Vagina (tissue), 2 donors: ENCODE results near the gene ZIC1. TPM values are rescaled to one million over a fixed set of nuclear protein-coding genes. Genes with fewer than 3 reads are reported as not detected.

ENCODE experiments used
- DNase-seq, 2 donors: peaks; one replicate each; pipeline ENCODE4 v3.0.0-alpha.2; 2017; ENCODE audit errors: extremely low spot score in 2 of 2
- H3K27ac ChIP-seq: fragments of 200-600 bp; sonication (generic); one replicate; pipeline ENCODE4 v1.5.1; 2019
- H3K27me3 ChIP-seq: fragments of 200-600 bp; sonication (generic); one replicate; pipeline ENCODE4 v1.5.1; 2019
- H3K36me3 ChIP-seq, 2 donors: fragments of 200-600 bp; sonication (generic); one replicate each; pipeline ENCODE4 v1.5.1; 2017 to 2019
- H3K4me1 ChIP-seq: fragments of 200-600 bp; sonication (generic); one replicate; pipeline ENCODE4 v1.5.1; 2019
- H3K4me3 ChIP-seq, 2 donors: fragments of 200-600 bp; sonication (generic); 1 replicate in 1 of 2; 2 replicates in 1 of 2; pipeline ENCODE4 v1.5.1; 2016 to 2019
- H3K9me3 ChIP-seq: fragments of 200-600 bp; sonication (generic); one replicate; pipeline ENCODE4 v1.5.1; 2019
- POLR2A ChIP-seq, 2 donors: fragments of 450-650 bp; IDR thresholded peaks; one replicate each; pipeline ENCODE4 v1.6.1; 2017; ENCODE audit warnings: antibody characterized with exemption in 2 of 2, mild to moderate bottlenecking in 2 of 2, moderate library complexity in 2 of 2
- POLR2AphosphoS5 ChIP-seq, 2 donors: sonication (generic); formaldehyde crosslinking; IDR thresholded peaks; one replicate each; pipeline ENCODE4 v1.9.0; 2017; ENCODE audit warnings: antibody characterized with exemption in 2 of 2, mild to moderate bottlenecking in 2 of 2, low read depth in 1 of 2; ENCODE audit not compliant: insufficient read depth in 1 of 2
- intact Hi-C: fragments of 100-400 bp; cut with DNase I; formaldehyde crosslinking; loops from one replicate; pipeline ENCODE4 v1.15.1; 2023
- total RNA-seq: library from RNA; depleted of rRNA; stranded (reverse); fragments of >200 nt; gene quantifications from one replicate; pipeline ENCODE4 v1.2.3, GENCODE V29; 2016
- TF ChIP-seq, protein P1 (sequence below), 3 experiments: fragments of 450-650 bp in 2 of 3; fragments of 200-600 bp in 1 of 3; sonication (generic) in 1 of 3; IDR thresholded peaks; one replicate each; pipeline ENCODE4 v1.5.1; 2017 to 2019; ENCODE audit warnings: antibody characterized with exemption in 3 of 3, mild to moderate bottlenecking in 2 of 3, moderate library complexity in 2 of 3

The ZIC1 gene
- total RNA-seq, 1 donor from 2014 or later, result not detected

DNA sequence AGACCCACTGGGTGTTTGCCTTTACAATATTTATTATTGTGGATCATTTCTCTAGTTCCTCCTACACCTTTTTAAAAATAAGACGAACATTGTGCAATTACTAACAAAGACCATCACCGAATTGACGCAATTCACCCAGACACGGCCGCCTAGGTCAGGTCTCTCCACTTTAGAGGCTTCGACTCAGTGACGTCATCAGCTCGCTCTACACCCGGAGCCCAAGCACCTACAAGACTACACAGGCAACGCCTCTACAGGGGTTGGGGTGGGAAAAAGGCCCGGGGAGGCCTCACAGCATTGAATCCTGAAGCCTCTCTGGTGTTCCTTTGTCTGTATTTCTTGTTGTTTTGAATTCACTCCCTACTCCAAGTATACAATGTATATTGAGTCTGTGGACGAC is 19.4 kb upstream of the ZIC1 start:
- no peaks in the 10 kb centered on the region for H3K9me3 ChIP-seq
- H3K27me3 ChIP-seq, result peaks cover 39% of the 10 kb centered on the region
- TF ChIP-seq POLR2AphosphoS5 (IDR thresholded peaks at IDR 0.05; ENCODE audit: insufficient read depth in 1 of 2, low read depth in 1 of 2) (no peak), POLR2A (IDR thresholded peaks at IDR 0.05) (no peak)
- TF ChIP-seq, protein P1, sequence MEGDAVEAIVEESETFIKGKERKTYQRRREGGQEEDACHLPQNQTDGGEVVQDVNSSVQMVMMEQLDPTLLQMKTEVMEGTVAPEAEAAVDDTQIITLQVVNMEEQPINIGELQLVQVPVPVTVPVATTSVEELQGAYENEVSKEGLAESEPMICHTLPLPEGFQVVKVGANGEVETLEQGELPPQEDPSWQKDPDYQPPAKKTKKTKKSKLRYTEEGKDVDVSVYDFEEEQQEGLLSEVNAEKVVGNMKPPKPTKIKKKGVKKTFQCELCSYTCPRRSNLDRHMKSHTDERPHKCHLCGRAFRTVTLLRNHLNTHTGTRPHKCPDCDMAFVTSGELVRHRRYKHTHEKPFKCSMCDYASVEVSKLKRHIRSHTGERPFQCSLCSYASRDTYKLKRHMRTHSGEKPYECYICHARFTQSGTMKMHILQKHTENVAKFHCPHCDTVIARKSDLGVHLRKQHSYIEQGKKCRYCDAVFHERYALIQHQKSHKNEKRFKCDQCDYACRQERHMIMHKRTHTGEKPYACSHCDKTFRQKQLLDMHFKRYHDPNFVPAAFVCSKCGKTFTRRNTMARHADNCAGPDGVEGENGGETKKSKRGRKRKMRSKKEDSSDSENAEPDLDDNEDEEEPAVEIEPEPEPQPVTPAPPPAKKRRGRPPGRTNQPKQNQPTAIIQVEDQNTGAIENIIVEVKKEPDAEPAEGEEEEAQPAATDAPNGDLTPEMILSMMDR (IDR thresholded peaks at IDR 0.05), result no peak
- peaks cover 21% of the 10 kb centered on the region for H3K4me1 ChIP-seq
- no peak overlapping the region for H3K27ac ChIP-seq
- intact Hi-C loops, result no loop called here
- H3K4me3 ChIP-seq, result no peak overlapping the region
- no peak for DNase-seq
- H3K36me3 ChIP-seq, result no peaks in the 10 kb centered on the region

DNA sequence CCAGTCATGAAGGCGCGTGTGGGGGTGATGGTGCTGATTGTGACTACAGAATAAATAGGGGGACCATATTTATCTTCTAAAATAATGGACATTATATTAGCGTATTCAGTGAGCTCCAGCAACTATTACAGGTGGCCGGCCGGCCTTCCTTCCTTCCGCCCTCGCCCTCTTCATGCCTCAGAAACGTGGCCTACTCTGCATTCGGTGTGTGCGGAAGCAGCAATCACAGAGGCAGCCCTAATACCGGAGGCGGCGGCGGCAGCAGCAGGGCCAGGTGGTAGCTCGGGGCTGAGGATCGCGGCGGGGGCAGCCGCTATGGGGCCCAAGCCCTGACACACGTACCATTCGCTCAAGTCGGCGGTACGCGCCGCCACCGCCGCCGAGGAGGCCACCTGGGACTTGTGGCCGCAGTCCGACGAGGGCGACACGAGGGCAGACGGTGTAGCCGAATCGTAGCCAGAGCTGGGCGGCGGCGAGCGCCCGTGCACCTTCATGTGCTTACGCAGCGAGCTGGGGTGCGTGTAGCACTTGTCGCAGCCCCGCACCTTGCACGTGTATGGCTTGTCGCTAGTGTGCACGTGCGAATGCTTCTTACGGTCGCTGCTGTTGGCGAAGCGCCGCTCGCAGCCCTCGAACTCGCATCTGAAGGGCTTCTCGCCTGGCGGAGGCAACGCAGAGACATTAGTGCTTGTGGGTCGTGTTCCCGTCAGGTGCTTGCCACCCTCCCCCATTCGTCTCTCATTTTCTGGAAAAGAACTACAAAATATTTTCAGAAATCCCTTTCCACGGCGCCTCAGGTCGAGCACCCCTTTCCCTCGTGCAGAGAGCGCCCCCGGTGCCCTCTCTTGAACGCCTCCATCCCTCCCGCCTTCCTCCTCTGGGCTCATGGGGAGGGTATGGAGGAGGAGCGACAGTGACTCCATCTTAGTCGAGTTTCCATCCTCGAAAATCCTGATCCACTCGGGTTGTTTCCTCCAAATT is 18.3 kb upstream of the ZIC1 start:
- intact Hi-C loops, result no loop called here
- no peaks in the 10 kb centered on the region for H3K9me3 ChIP-seq
- H3K4me1 ChIP-seq, result peaks cover 25% of the 10 kb centered on the region
- peaks cover 37% of the 10 kb centered on the region for H3K27me3 ChIP-seq
- TF ChIP-seq, protein P1 (IDR thresholded peaks at IDR 0.05), result no peak
- TF ChIP-seq POLR2A (IDR thresholded peaks at IDR 0.05) (no peak), POLR2AphosphoS5 (IDR thresholded peaks at IDR 0.05; ENCODE audit: insufficient read depth in 1 of 2, low read depth in 1 of 2) (no peak)
- H3K36me3 ChIP-seq, result no peaks in the 10 kb centered on the region
- DNase-seq, result peak in 1 of 2 donors; percentile 52
- no peak overlapping the region for H3K4me3 ChIP-seq
- H3K27ac ChIP-seq, result no peak overlapping the region

GRCh38 chr3:147391781-147392624 is 17.2 kb upstream of the ZIC1 start:
- peak in 1 of 2 donors; percentile 78 for DNase-seq
- peaks cover 36% of the 10 kb centered on the region for H3K4me1 ChIP-seq
- H3K9me3 ChIP-seq, result no peaks in the 10 kb centered on the region
- no peaks in the 10 kb centered on the region for H3K36me3 ChIP-seq
- H3K27me3 ChIP-seq, result peaks cover 37% of the 10 kb centered on the region
- TF ChIP-seq, protein P1 (IDR thresholded peaks at IDR 0.05), result no peak
- TF ChIP-seq POLR2A (IDR thresholded peaks at IDR 0.05) (no peak), POLR2AphosphoS5 (IDR thresholded peaks at IDR 0.05; ENCODE audit: insufficient read depth in 1 of 2, low read depth in 1 of 2) (no peak)
- intact Hi-C loops, result no loop called here
- H3K27ac ChIP-seq, result no peak overlapping the region
- H3K4me3 ChIP-seq, result peak overlapping the region in 1 of 2 donors; percentile 21

DNA sequence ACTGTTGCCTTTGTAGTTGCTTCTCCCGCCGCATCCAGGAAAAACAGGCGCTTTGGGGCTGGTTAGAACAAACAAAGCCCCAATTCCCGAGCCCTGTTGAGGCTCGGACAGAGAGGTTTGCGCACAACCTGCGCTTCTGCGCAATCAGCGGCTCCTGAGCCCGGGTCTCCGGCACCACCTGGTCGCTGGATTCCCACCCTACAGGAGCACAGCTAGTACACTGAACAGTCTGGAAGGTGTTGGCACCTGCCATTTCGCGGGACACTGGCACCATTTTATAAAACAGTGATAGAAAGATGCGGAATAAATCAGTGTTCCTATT is 16.6 kb upstream of the ZIC1 start:
- no peak for TF ChIP-seq POLR2AphosphoS5 (IDR thresholded peaks at IDR 0.05; ENCODE audit: insufficient read depth in 1 of 2, low read depth in 1 of 2)
- TF ChIP-seq, protein P1 (IDR thresholded peaks at IDR 0.05), result no peak
- no peak for TF ChIP-seq POLR2A (IDR thresholded peaks at IDR 0.05)
- H3K36me3 ChIP-seq, result no peaks in the 10 kb centered on the region
- peaks cover 38% of the 10 kb centered on the region for H3K4me1 ChIP-seq
- intact Hi-C loops, result no loop called here
- H3K27me3 ChIP-seq, result peaks cover 39% of the 10 kb centered on the region
- no peak overlapping the region for H3K27ac ChIP-seq
- peak in 1 of 2 donors; percentile 65 for DNase-seq
- no peaks in the 10 kb centered on the region for H3K9me3 ChIP-seq
- peak overlapping the region in 1 of 2 donors; percentile 21 for H3K4me3 ChIP-seq
